GM12873 (cell line): ENCODE measurements around the gene CGNL1.

Experiments used
- CTCF ChIP-seq: IDR thresholded peaks from 2 replicates; pipeline ENCODE4 v1.5.1; 2012; ENCODE audit warnings: low read depth, mild to moderate bottlenecking, moderate library complexity, low read length, control low read depth; ENCODE audit not compliant: insufficient read depth; ENCODE audit errors: missing control alignments

CGNL1 gene

GRCh38 chr15:57340682-57341259, 35.5 kb upstream of the CGNL1 start:
- peak; percentile 83 for TF ChIP-seq CTCF

- no peak for TF ChIP-seq CTCF
These were observed 33.3 kb upstream of the CGNL1 start for GRCh38 chr15:57343048-57343447.

GRCh38 chr15:57343498-57343897, 32.8 kb upstream of the CGNL1 start:
- TF ChIP-seq CTCF: no peak

GRCh38 chr15:57344282-57344681, 32.0 kb upstream of the CGNL1 start:
- TF ChIP-seq CTCF: no peak

- no peak for TF ChIP-seq CTCF
These were observed 30.7 kb upstream of the CGNL1 start for GRCh38 chr15:57345584-57345983.

GRCh38 chr15:57348081-57348480, 28.2 kb upstream of the CGNL1 start:
- no peak for TF ChIP-seq CTCF

- no peak for TF ChIP-seq CTCF
These were observed 23.6 kb upstream of the CGNL1 start for GRCh38 chr15:57352535-57353316.
